Body of pancreas (tissue), 4 donors: ENCODE measurements around the gene CCDC91.

ENCODE experiments used
- POLR2A ChIP-seq, 3 donors: fragments of 450-650 bp; IDR thresholded peaks; one replicate each; pipeline ENCODE4 v1.6.1; 2016; ENCODE audit warnings: antibody characterized with exemption in 3 of 3, mild to moderate bottlenecking in 2 of 3
- TF ChIP-seq, protein P1 (sequence below), 7 experiments: fragments of 450-650 bp in 4 of 7; fragments of 200-600 bp in 3 of 7; sonication (generic) in 3 of 7; IDR thresholded peaks; one replicate each; pipeline ENCODE4 v1.5.1; 2016 to 2019; ENCODE audit warnings: antibody characterized with exemption in 7 of 7

- TF ChIP-seq, protein P1, sequence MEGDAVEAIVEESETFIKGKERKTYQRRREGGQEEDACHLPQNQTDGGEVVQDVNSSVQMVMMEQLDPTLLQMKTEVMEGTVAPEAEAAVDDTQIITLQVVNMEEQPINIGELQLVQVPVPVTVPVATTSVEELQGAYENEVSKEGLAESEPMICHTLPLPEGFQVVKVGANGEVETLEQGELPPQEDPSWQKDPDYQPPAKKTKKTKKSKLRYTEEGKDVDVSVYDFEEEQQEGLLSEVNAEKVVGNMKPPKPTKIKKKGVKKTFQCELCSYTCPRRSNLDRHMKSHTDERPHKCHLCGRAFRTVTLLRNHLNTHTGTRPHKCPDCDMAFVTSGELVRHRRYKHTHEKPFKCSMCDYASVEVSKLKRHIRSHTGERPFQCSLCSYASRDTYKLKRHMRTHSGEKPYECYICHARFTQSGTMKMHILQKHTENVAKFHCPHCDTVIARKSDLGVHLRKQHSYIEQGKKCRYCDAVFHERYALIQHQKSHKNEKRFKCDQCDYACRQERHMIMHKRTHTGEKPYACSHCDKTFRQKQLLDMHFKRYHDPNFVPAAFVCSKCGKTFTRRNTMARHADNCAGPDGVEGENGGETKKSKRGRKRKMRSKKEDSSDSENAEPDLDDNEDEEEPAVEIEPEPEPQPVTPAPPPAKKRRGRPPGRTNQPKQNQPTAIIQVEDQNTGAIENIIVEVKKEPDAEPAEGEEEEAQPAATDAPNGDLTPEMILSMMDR (IDR thresholded peaks at IDR 0.05): no peak
- TF ChIP-seq POLR2A (IDR thresholded peaks at IDR 0.05): no peak
These were observed 293.9 kb downstream of the CCDC91 start for GRCh38 chr12:28484156-28484555.
